Left hindlimb (tissue), 1 donor: ENCODE data around the gene BANP.
"Not testable (repeated sequence)": the region's sequence is repeated elsewhere in the genome, so short reads cannot be mapped to it uniquely, and the experiment has no call there.

Source experiments
- DNase-seq: peaks from one replicate; pipeline ENCODE4 v3.0.0-alpha.2; 2018

The BANP gene

GRCh38 chr16:87970186-87970585 is 19.0 kb downstream of the BANP start:
- no peak for DNase-seq

GRCh38 chr16:87971933-87972332 is 20.7 kb downstream of the BANP start:
- DNase-seq = no peak

- no peak for DNase-seq
Observed at GRCh38 chr16:87973717-87974116, 22.5 kb downstream of the BANP start.

GRCh38 chr16:87974178-87974577 is 22.9 kb downstream of the BANP start:
- DNase-seq = no peak

GRCh38 chr16:87976665-87977064 is 25.4 kb downstream of the BANP start:
- no peak for DNase-seq

- no peak for DNase-seq
Observed at GRCh38 chr16:87978127-87978526, 26.9 kb downstream of the BANP start.

- DNase-seq = no peak
Observed at GRCh38 chr16:87979352-87979751, 28.1 kb downstream of the BANP start.

- DNase-seq = not testable (repeated sequence)
Observed at GRCh38 chr16:87979911-87980630, 28.8 kb downstream of the BANP start.

- not testable (repeated sequence) for DNase-seq
Observed at GRCh38 chr16:87981376-87981775, 30.1 kb downstream of the BANP start.

GRCh38 chr16:87982581-87983041 is 31.4 kb downstream of the BANP start:
- no peak for DNase-seq

- DNase-seq = not testable (repeated sequence)
Observed at GRCh38 chr16:87983072-87983736, 32.0 kb downstream of the BANP start.

GRCh38 chr16:87983737-87984097 is 32.5 kb downstream of the BANP start:
- not testable (repeated sequence) for DNase-seq

- not testable (repeated sequence) for DNase-seq
Observed at GRCh38 chr16:87984180-87984579, 32.9 kb downstream of the BANP start.

GRCh38 chr16:87984632-87985267 is 33.5 kb downstream of the BANP start:
- DNase-seq = no peak

- not testable (repeated sequence) for DNase-seq
Observed at GRCh38 chr16:87985493-87985892, 34.3 kb downstream of the BANP start.

GRCh38 chr16:87986361-87986849 is 35.2 kb downstream of the BANP start:
- DNase-seq = not testable (repeated sequence)

GRCh38 chr16:87988596-87988995 is 37.4 kb downstream of the BANP start:
- DNase-seq = not testable (repeated sequence)

- DNase-seq = not testable (repeated sequence)
Observed at GRCh38 chr16:87990254-87990653, 39.0 kb downstream of the BANP start.

- DNase-seq = not testable (repeated sequence)
Observed at GRCh38 chr16:87992142-87992541, 40.9 kb downstream of the BANP start.

GRCh38 chr16:87993901-87994300 is 42.7 kb downstream of the BANP start:
- no peak for DNase-seq

- DNase-seq = no peak
Observed at GRCh38 chr16:87995644-87996043, 44.4 kb downstream of the BANP start.

- DNase-seq = no peak
Observed at GRCh38 chr16:87996962-87997880, 46.0 kb downstream of the BANP start.
